Heart left ventricle (tissue), 16 donors: ENCODE results near the gene TFIP11. TPM values are rescaled to one million over a fixed set of nuclear protein-coding genes. Genes with fewer than 3 reads are reported as not detected.

ENCODE experiments used
- ATAC-seq, 4 donors: fragments of 200-7000 bp; cut with Tn5 transposase; one replicate each; pipeline ENCODE4 v1.9.1; 2020 to 2022; ENCODE audit warnings: moderate library complexity in 4 of 4, mild to moderate bottlenecking in 3 of 4, moderate number of reproducible peaks in 1 of 4
- DNase-seq, 5 donors: peaks; one replicate each; pipeline ENCODE4 v3.0.0-alpha.2; 2020
- H3K27ac ChIP-seq, 12 donors: fragments of 200-600 bp; sonication (generic) in 4 of 12; one replicate each; pipeline versions ENCODE4 v1.5.0 to v1.8.0; 2016 to 2022; ENCODE audit warnings: mild to moderate bottlenecking in 2 of 12
- H3K27me3 ChIP-seq, 9 donors: fragments of 200-600 bp; sonication (generic) in 2 of 9; one replicate each; pipeline versions ENCODE4 v1.5.1 to v1.8.0; 2016 to 2022; ENCODE audit warnings: mild to moderate bottlenecking in 3 of 9
- H3K36me3 ChIP-seq, 9 donors: fragments of 200-600 bp; sonication (generic) in 2 of 9; one replicate each; pipeline versions ENCODE4 v1.5.0 to v1.8.0; 2018 to 2022; ENCODE audit warnings: mild to moderate bottlenecking in 2 of 9
- H3K4me1 ChIP-seq, 12 donors: fragments of 200-600 bp; sonication (generic) in 4 of 12; one replicate each; pipeline versions ENCODE4 v1.5.0 to v1.8.0; 2016 to 2022; ENCODE audit warnings: mild to moderate bottlenecking in 3 of 12
- H3K4me3 ChIP-seq, 12 donors: fragments of 200-600 bp; sonication (generic) in 4 of 12; one replicate each; pipeline versions ENCODE4 v1.5.0 to v1.8.0; 2017 to 2022; ENCODE audit warnings: mild to moderate bottlenecking in 9 of 12, moderate library complexity in 4 of 12
- H3K9me3 ChIP-seq, 12 donors: fragments of 200-600 bp; sonication (generic) in 4 of 12; one replicate each; pipeline versions ENCODE4 v1.5.0 to v1.8.0; 2016 to 2022; ENCODE audit warnings: mild to moderate bottlenecking in 1 of 12
- POLR2A ChIP-seq, 2 donors: fragments of 450-650 bp; IDR thresholded peaks; one replicate each; pipeline ENCODE4 v1.6.1; 2017; ENCODE audit warnings: antibody characterized with exemption in 2 of 2, mild to moderate bottlenecking in 2 of 2, moderate library complexity in 2 of 2
- WGBS, 4 donors: extraction: QIAGEN DNeasy Blood & Tissue Kit in 2 of 4; methylation state at CpG; one replicate each; pipeline versions ENCODE4 v1.1.5 to v1.1.7; 2013 to 2018; 5-methylcytosine and 5-hydroxymethylcytosine counted together
- intact Hi-C, 10 donors: fragments of 100-400 bp; cut with DNase I; formaldehyde crosslinking; loops; one replicate each; pipeline versions ENCODE4 v1.11.1 to v1.14.2; 2022
- polyA plus RNA-seq, 2 donors: library from polyadenylated mRNA; stranded (reverse); fragments of 200-250 nt; gene quantifications; one replicate each; pipeline ENCODE4 v1.2.3, GENCODE V29; 2013
- total RNA-seq, 9 donors: library from RNA; depleted of rRNA in 2 of 9; stranded (reverse); fragments of >200 nt in 2 of 9; fragmentation: NEBNext Ultra II Directional in 3 of 9; extraction: Animal tissue kit (Norgen Biotek cat#: 25700) in 3 of 9; gene quantifications; one replicate each; pipeline versions ENCODE4 v1.1.0 to v1.2.4, GENCODE V29; 2016 to 2023
- TF ChIP-seq, protein P1 (sequence below), 12 donors: fragments of 200-600 bp; sonication (generic) in 4 of 12; IDR thresholded peaks; one replicate each; pipeline versions ENCODE4 v1.5.0 to v1.8.0; 2018 to 2022; ENCODE audit warnings: antibody characterized with exemption in 12 of 12, mild to moderate bottlenecking in 5 of 12
- donor health status: ischemic (EF 13 %, LVEDD 7.1; RV severe dilation, severe dysfunction).
- donor health status: healthy with polysubstance abuse.
- donor health status: DM: no; HTN: yes; CAD: no.
- donor health status: DM: no; HTN: no; CAD: no.
- donor health status: ischemic (EF 25% LVEDD 6.9; RV normal size, moderate dysfunction).
- donor health status: ischemic (EF 25% LVEDD 5.7; RV mildly dilated, moderate dysfunction).
- donor health status: healthy.
- donor health status: DM: yes; HTN: yes; CAD: no.
- donor health status: ischemic (EF 35%, LVEDD 5.7; RV mildly dilated, moderate dysfunction).
- donor health status: nonischemic (EF 11% LVEDD 7.7; RV severe dilation, severe dysfunction).
- donor health status: DM: yes; HTN: yes; CAD: no.
- donor health status: PGD.
- donor health status: ischemic (EF 29% LVEDD 5.4; RV normal size, mild dysfunction).
- donor health status: nonischemic (EF 23%, LVEDD 6.1; RV moderate dilation, normal function).

Gene TFIP11
- total and polyA plus RNA-seq, 11 donors: 15.1 to 28.0 (median 23.1) TPM

DNA sequence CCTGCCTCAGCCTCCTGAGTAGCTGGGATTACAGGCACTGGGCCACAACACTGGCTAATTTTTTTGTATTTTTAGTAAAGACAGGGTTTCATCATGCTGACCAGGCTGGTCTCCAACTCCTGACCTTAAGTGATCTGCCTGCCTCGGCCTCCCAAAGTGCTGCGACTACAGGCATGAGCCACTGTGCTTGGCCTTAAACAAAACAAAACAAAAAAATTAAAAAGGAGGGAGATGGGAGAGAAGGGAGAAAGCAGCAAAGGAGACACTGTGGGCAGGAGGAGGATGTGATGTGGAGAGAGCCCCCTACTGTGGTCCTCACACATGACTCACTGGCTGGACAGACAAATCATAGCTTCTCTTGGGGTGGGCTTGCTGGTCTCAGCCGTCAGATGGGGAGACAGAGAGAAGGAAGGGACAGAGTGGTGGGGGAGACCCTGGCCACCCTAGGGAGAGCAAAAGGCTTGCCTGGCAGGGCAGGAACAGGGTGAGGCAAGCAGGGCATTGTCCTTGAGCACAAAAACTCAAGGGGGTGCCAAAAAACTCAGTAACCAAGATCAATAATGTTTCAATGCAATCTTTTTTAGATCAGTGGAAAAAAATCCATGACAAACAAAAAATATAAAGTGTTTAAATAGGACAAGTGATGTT lies 46.1 kb upstream of the TFIP11 start:
- peak overlapping the region in 2 of 12 donors; percentile 3 to 27 for H3K27ac ChIP-seq
- intact Hi-C loops: no loop called here

DNA sequence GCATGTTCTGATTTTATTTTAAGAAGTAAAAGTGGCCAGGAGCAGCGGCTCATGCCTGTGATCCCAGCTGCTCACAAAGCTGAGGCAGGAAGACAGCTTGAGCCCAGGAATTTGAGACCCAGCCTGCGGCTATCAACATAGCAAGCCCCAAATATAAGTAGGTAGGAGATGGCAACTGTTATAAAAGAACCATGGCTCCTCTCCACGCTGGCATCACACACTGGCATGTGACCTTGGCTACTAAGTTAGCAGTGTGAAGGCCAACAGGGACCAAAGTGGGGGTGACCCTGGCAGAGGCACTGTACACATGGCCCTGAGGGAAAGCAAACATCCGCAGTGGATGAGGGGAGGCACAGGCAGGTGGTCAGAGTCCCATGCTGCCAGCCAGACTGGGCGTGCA lies 44.6 kb upstream of the TFIP11 start:
- Histone ChIP-seq H3K9me3 (no peaks in the 10 kb centered on the region), H3K27ac (peak overlapping the region in 8 of 12 donors; percentile 22 to 76 (median 49)), H3K4me3 (no peak overlapping the region), H3K36me3 (peaks cover 0 to 4% (median 0%) of the 10 kb centered on the region in 9 donors), H3K27me3 (no peaks in the 10 kb centered on the region), H3K4me1 (peaks cover 0 to 64% (median 23%) of the 10 kb centered on the region in 12 donors)
- TF ChIP-seq POLR2A (IDR thresholded peaks at IDR 0.05): no peak
- TF ChIP-seq, protein P1, sequence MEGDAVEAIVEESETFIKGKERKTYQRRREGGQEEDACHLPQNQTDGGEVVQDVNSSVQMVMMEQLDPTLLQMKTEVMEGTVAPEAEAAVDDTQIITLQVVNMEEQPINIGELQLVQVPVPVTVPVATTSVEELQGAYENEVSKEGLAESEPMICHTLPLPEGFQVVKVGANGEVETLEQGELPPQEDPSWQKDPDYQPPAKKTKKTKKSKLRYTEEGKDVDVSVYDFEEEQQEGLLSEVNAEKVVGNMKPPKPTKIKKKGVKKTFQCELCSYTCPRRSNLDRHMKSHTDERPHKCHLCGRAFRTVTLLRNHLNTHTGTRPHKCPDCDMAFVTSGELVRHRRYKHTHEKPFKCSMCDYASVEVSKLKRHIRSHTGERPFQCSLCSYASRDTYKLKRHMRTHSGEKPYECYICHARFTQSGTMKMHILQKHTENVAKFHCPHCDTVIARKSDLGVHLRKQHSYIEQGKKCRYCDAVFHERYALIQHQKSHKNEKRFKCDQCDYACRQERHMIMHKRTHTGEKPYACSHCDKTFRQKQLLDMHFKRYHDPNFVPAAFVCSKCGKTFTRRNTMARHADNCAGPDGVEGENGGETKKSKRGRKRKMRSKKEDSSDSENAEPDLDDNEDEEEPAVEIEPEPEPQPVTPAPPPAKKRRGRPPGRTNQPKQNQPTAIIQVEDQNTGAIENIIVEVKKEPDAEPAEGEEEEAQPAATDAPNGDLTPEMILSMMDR (IDR thresholded peaks at IDR 0.05): no peak
- DNase-seq (peak in 2 of 5 donors; percentile 30 to 54), ATAC-seq (peak; percentile 14 to 55 (median 30))
- WGBS, 4 donors: 60 to 73% (median 69%) methylated on average over 5 of the region's 5 CpGs
- intact Hi-C loops: no loop called here

More for the DNA sequence above, 46.1 kb upstream of the TFIP11 start:
- Histone ChIP-seq H3K27me3 (no peaks in the 10 kb centered on the region), H3K4me1 (peaks cover 0 to 62% (median 23%) of the 10 kb centered on the region in 12 donors), H3K4me3 (no peak overlapping the region), H3K9me3 (no peaks in the 10 kb centered on the region), H3K36me3 (peaks cover 0 to 4% (median 0%) of the 10 kb centered on the region in 9 donors)
- ATAC-seq (no peak), DNase-seq (no peak)
- TF ChIP-seq, protein P1 (IDR thresholded peaks at IDR 0.05): no peak
- no peak for TF ChIP-seq POLR2A (IDR thresholded peaks at IDR 0.05)
- WGBS, 4 donors: 77 to 83% (median 78%) methylated on average over 3 of the region's 3 CpGs

DNA sequence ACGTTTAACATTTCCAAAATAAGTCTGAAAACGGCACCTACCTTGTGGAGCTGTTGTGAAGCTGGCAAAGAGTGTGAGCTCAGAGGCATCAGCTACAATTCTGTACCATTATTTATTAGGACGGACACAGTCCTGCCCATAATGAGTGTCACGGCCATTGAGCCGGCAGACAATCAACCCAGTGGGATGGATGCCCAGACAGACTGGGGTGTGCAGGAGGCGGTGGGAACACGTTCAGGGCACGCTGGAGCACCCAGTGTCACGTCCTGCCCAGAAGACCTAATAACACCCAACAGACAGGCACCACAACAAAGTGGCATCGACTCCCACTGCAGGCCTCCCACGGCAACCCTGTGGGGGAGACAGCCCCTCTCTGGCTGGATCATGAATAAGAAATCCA lies 43.2 kb upstream of the TFIP11 start:
- intact Hi-C loops: no loop called here
- Histone ChIP-seq H3K4me3 (no peak overlapping the region), H3K4me1 (peaks cover 0 to 72% (median 32%) of the 10 kb centered on the region in 12 donors), H3K27me3 (no peaks in the 10 kb centered on the region), H3K27ac (peak overlapping the region in 8 of 12 donors; percentile 26 to 75 (median 46)), H3K9me3 (no peaks in the 10 kb centered on the region), H3K36me3 (peaks cover 0 to 4% (median 0%) of the 10 kb centered on the region in 9 donors)
- TF ChIP-seq, protein P1 (IDR thresholded peaks at IDR 0.05): no peak
- TF ChIP-seq POLR2A (IDR thresholded peaks at IDR 0.05): no peak
- 53 to 67% (median 63%) methylated on average over 8 to 11 of the region's 11 CpGs for WGBS, 4 donors
- ATAC-seq (peak; percentile 68 to 83 (median 74)), DNase-seq (peak in 4 of 5 donors; percentile 30 to 72 (median 46))

DNA sequence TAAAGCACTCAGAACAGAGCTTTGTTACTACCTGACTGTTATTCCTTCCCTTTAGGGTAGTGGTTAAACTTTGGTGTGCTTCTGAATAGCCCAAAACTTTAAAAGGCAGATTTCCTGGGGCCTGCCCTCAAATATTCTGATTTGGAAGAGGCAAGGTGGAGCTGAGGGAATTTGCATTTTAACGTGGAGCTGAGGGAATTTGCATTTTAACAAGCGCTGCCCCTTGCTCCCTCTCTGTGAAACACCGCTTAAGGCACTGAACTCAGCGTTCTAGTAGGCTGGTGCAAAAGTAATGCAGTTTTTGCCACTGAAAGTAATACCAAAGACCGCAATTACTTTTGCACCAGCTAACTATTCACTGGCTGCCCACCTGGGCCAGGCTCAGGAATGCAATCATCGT lies 42.7 kb upstream of the TFIP11 start:
- TF ChIP-seq POLR2A (IDR thresholded peaks at IDR 0.05): no peak
- TF ChIP-seq, protein P1 (IDR thresholded peaks at IDR 0.05): no peak
- intact Hi-C loops: loop anchor here in 1 of 10 donors (5.0 kb wide), 1 partner anchor 53 kb away; no protein-coding TSS in a partner anchor
- WGBS, 4 donors: 71 to 84% (median 82%) methylated on average over 6 of the region's 6 CpGs
- Histone ChIP-seq H3K27me3 (no peaks in the 10 kb centered on the region), H3K4me3 (no peak overlapping the region), H3K36me3 (peaks cover 0 to 4% (median 0%) of the 10 kb centered on the region in 9 donors), H3K27ac (peak overlapping the region in 7 of 12 donors; percentile 19 to 75 (median 45)), H3K4me1 (peaks cover 0 to 77% (median 34%) of the 10 kb centered on the region in 12 donors), H3K9me3 (no peaks in the 10 kb centered on the region)
- no peak for DNase-seq
- no peak for ATAC-seq
